HG03025 (cell line): ENCODE measurements around the gene TOLLIP.

Source experiments
- ATAC-seq: cut with Tn5 transposase; IDR thresholded peaks from one replicate; pipeline ENCODE4 v1.9.1; 2021; ENCODE audit warnings: mild to moderate bottlenecking, moderate library complexity; ENCODE audit not compliant: unreplicated experiment, low FRiP score

The TOLLIP gene

DNA sequence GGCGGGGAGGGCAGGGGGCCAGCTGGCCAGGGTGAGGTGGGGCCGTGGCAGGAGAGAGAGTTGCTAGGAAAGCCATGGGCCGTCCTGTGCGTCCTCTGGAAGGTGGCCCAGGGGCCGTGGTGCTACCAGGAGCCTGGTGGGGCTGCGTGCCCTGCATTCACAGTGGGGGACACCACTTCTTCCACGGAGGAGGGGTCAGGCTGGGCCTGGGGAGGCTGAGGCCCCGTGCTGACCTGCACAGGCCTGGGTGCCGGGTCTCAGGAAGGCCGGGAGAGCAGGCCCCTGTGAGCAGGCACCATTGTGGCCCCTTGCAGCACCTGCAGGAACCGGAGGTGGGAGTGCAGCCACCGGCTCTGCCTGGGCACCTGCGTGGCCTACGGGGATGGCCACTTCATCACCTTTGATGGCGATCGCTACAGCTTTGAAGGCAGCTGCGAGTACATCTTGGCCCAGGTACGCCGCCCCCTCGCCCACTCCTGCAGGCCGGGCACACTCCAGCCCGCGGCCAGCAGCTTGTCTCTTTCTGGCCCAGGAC, 74.6 kb downstream of the TOLLIP start:
- ATAC-seq: no peak

DNA sequence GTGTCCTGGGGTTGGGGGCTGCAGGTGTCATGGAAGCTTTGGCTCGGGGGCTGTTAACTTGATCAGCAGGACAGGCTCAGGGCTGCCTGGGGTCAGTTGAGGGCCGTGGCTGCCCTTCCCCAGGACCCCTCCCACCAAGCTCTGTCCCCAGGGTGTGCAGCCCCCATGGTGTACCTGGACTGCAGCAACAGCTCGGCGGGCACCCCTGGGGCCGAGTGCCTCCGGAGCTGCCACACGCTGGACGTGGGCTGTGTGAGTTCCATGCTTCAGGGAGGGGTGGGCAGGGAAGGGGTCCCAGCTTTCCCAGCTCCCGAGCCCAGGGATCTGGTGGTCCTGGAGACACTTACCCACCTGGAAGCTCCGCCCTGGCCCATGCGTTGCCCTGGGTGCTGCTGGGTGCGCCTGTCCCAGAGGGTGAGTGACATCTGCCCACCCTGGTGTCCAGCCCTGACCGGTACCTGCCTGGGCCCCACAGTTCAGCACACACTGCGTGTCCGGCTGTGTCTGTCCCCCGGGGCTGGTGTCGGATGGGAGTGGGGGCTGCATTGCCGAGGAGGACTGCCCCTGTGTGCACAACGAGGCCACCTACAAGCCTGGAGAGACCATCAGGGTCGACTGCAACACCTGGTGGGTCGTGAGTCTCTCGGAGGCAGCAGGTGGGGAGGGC, 75.2 kb downstream of the TOLLIP start:
- no peak for ATAC-seq

- ATAC-seq: no peak
Observed at GRCh38 chr11:1233351-1234053, 75.9 kb downstream of the TOLLIP start.

- no peak for ATAC-seq
Observed at GRCh38 chr11:1232883-1233321, 76.5 kb downstream of the TOLLIP start.

GRCh38 chr11:1232021-1232882, 77.2 kb downstream of the TOLLIP start:
- ATAC-seq: no peak

DNA sequence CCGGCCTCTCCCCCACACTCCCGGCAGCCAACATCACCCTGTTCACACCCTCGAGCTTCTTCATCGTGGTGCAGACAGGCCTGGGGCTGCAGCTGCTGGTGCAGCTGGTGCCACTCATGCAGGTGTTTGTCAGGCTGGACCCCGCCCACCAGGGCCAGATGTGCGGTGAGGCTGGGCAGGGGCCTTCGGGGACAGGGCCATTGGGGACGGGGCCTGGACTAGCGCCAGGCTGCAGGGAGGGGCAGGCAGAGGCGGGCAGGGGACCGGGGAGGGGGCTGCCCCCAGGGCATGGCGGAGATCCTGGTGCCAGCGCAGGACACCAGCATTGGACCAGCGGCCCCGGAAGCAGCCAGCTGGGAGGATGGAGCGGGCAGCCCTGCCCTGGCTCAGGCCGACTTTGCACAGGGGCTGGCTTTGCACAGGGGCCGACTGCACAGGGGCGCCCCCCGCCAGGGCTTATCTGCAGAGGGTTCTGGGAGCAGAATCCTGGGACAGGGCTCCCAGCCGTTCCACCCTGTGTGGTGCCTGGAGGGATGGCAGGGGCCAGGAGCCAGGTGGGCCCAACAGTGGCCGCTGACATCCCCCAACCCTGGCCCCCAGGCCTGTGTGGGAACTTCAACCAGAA, 77.9 kb downstream of the TOLLIP start:
- ATAC-seq: no peak

DNA sequence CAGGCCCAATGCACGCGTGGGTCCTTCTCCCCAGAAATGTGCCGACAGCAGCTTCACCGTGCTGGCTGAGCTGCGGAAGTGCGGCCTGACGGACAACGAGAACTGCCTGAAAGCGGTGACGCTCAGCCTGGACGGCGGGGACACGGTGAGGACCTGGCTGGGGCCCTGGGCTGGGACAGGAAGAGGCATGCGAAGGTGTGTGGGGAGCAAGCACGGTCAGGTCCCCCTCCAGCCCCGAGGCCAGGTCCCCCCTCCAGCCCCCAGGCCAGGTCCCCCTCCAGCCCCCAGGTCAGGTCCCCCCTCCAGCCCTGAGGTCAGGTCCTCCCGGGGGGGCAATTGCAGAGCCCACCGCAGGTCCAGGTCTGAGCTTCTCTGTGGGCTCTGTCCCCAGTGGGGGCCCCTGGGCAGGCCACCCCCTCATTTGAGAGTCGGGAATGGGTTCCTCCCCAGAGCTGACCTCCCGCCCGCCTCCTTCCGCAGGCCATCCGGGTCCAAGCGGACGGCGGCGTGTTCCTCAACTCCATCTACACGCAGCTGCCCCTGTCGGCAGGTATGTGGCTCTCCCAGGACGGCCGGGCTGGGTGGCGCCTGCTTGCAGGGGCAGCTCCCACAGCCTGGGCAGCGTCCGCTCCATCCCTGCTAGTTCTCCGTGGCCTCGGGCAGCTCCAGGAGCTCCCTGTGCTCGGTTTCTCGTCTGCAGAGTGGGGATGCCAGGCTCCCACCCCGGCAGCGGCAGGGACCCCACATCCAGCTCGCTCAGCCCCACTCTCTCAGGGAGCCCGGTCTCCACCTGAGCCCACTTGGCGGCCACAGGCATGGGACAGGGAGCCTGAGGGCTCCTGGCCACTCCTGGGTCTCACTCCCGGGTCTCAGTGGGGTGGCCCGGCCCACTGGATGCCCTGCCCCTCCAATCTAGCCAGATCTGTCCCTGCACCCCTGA, 78.7 kb downstream of the TOLLIP start:
- ATAC-seq: no peak

- no peak for ATAC-seq
Observed at GRCh38 chr11:1230121-1230455, 79.3 kb downstream of the TOLLIP start.

DNA sequence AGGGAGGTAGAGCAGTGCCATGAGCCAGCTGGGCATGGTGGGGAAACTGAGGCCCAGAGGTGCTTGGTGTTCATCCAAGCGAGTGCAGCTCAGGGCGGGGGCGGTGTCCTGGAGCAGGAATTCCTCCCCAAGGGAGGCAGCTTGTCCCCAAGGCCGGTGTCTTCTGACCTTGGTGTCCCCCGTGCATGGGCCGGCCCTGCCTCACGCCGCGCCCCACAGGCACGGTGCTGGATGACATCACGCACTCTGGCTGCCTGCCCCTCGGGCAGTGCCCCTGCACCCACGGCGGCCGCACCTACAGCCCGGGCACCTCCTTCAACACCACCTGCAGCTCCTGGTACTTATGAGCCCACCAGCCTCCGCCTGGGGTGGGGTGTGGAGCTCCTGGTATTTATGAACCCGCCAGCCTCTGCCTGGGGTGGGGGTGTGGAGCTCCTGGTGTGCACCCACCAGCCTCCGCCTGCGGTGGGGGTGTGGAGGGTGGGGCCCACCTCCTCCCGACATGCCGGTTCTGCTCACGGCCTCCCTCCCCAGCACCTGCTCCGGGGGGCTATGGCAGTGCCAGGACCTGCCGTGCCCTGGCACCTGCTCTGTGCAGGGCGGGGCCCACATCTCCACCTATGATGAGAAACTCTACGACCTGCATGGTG, 79.8 kb downstream of the TOLLIP start:
- ATAC-seq: no peak

- ATAC-seq: no peak
Observed at GRCh38 chr11:1228921-1229451, 80.4 kb downstream of the TOLLIP start.

DNA sequence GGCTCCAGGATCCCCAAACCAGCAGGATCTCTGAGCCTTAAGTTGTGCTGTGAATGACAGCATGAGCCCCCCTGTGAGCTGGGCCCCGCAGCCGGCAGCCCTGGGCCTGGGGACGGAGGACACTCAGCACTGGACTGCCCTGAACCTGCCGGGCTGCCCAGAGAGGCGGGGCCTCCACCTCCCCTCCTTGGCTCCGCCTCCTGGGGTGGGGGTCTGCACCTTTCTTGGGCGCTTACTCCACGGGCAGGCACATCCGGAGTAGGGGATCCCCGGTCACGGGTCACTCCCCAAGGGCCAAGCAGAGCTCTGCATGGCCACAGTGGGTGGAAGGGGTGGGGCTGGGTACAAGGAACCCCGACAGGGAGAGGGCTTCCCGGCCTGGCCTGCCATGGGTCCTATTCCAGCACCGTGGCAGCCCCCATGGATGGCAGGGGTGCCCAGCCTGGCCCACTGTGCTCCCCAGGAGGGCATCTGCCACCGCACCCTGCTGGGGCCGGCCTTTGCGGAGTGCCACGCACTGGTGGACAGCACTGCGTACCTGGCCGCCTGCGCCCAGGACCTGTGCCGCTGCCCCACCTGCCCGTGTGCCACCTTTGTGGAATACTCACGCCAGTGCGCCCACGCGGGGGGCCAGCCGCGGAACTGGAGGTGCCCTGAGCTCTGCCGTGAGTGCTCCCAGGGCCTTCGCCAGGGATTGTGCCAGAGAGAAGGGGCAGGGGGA, 81.2 kb downstream of the TOLLIP start:
- no peak for ATAC-seq

DNA sequence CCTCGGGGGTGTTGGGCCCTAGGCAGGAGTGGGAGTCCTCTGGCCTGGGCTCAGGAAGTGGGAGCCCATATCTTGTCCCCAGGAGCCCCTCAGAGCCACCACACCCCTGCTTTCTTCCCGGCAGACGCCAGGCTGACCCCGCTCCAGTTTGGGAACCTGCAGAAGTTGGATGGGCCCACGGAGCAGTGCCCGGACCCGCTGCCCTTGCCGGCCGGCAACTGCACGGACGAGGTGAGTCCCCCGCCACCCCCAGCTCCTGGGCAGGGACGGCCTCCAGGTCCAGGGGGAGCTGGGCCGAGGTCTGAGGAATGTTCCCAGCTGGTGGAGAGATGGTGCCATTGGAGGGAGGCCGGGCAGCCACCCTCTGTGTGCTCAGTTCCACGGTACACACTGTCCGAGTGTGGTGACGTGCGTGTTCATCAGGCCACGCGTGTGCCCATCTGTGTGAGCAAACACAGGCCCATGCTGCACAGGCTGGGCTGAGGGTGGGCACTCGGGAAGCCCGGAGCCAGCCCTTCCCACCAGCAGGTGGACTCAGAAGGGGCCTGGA, 81.8 kb downstream of the TOLLIP start:
- ATAC-seq: no peak

DNA sequence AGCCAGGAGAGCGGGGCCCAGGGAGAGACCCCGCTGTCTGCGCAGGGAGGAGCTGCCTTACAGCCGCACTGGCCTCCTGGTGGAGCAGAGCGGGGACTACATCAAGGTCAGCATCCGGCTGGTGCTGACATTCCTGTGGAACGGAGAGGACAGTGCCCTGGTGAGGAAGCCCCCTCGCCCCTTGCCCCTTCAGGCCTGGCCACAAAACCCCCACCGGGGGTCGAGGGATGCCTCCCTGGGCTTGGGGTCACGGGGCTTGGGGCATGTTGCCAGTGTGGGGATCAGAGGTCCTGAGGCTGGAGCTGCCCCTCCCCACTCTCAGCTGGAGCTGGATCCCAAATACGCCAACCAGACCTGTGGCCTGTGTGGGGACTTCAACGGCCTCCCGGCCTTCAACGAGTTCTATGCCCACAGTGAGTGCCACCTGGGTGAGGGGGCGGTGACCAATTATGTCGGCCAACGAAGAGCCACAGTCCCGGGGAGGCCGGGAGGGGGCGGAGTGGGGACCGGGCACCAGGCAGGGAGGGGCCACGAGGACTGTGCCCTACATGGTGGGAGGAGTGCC, 82.4 kb downstream of the TOLLIP start:
- ATAC-seq: no peak

GRCh38 chr11:1226226-1226985, 83.0 kb downstream of the TOLLIP start:
- ATAC-seq: no peak

GRCh38 chr11:1225386-1226225, 83.8 kb downstream of the TOLLIP start:
- no peak for ATAC-seq
